SU-DHL-6 (cell line): ENCODE data around the gene CR1.

ENCODE experiments used
- EZH2phosphoT487 ChIP-seq: fragments of 200-600 bp; sonication (generic), shearing (Covaris generic); conservative IDR thresholded peaks from 2 replicates; pipeline ENCODE4 v1.6.1; 2018; ENCODE audit warnings: mild to moderate bottlenecking, antibody characterized with exemption, low read length, moderate library complexity, mixed read lengths
- TF ChIP-seq, protein P1 (sequence below): fragments of 200-600 bp; sonication (generic); IDR thresholded peaks from one replicate; pipeline ENCODE4 v1.5.1; 2017; ENCODE audit warnings: antibody characterized with exemption, mild to moderate bottlenecking, low read length, moderate library complexity; ENCODE audit not compliant: insufficient read depth, poor library complexity, severe bottlenecking

DNA sequence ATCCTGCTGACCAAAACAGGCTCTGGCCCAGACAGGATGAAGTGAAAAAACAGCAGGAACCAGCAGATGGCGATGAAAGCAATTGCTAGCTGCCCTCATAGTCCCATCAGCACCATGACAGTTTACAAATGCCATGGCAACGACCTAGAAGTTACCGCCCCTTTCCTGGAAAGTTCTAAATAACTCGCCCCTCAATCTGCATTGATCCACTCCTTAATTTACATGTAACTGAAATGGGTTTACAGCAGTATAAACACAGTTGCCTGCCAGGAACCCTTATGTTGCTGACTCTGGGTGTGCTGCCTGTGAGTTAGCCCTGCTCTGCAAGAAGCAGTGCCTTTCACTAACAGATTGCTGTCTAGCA, 83.5 kb downstream of the CR1 start:
- TF ChIP-seq, protein P1, sequence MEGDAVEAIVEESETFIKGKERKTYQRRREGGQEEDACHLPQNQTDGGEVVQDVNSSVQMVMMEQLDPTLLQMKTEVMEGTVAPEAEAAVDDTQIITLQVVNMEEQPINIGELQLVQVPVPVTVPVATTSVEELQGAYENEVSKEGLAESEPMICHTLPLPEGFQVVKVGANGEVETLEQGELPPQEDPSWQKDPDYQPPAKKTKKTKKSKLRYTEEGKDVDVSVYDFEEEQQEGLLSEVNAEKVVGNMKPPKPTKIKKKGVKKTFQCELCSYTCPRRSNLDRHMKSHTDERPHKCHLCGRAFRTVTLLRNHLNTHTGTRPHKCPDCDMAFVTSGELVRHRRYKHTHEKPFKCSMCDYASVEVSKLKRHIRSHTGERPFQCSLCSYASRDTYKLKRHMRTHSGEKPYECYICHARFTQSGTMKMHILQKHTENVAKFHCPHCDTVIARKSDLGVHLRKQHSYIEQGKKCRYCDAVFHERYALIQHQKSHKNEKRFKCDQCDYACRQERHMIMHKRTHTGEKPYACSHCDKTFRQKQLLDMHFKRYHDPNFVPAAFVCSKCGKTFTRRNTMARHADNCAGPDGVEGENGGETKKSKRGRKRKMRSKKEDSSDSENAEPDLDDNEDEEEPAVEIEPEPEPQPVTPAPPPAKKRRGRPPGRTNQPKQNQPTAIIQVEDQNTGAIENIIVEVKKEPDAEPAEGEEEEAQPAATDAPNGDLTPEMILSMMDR = peak; percentile 65
- no peak for TF ChIP-seq EZH2phosphoT487
